Epithelial cell of esophagus (primary cell): Measurements from ENCODE around the gene NRXN3.

Experiments
- DNase-seq: peaks from one replicate; pipeline ENCODE4 v3.0.0; 2010; ENCODE audit warnings: low read depth
- H3K4me3 ChIP-seq: 2 replicates; pipeline ENCODE4 v1.5.1; 2011; ENCODE audit warnings: mild to moderate bottlenecking, low read length, control low read depth
- TF ChIP-seq, protein P1 (sequence below): IDR thresholded peaks from 2 replicates; pipeline ENCODE4 v1.5.1; 2011; ENCODE audit warnings: low read depth, mild to moderate bottlenecking, low read length, control low read depth, inconsistent platforms; ENCODE audit not compliant: insufficient read depth; ENCODE audit errors: missing control alignments

NRXN3 gene

GRCh38 chr14:78358591-78358990, 188.4 kb downstream of the NRXN3 start:
- TF ChIP-seq, protein P1, sequence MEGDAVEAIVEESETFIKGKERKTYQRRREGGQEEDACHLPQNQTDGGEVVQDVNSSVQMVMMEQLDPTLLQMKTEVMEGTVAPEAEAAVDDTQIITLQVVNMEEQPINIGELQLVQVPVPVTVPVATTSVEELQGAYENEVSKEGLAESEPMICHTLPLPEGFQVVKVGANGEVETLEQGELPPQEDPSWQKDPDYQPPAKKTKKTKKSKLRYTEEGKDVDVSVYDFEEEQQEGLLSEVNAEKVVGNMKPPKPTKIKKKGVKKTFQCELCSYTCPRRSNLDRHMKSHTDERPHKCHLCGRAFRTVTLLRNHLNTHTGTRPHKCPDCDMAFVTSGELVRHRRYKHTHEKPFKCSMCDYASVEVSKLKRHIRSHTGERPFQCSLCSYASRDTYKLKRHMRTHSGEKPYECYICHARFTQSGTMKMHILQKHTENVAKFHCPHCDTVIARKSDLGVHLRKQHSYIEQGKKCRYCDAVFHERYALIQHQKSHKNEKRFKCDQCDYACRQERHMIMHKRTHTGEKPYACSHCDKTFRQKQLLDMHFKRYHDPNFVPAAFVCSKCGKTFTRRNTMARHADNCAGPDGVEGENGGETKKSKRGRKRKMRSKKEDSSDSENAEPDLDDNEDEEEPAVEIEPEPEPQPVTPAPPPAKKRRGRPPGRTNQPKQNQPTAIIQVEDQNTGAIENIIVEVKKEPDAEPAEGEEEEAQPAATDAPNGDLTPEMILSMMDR, result no peak
- no peak for DNase-seq
- H3K4me3 ChIP-seq, result no peak overlapping the region

GRCh38 chr14:78359581-78359980, 189.4 kb downstream of the NRXN3 start:
- DNase-seq, result no peak
- no peak overlapping the region for H3K4me3 ChIP-seq
- TF ChIP-seq, protein P1, result no peak

DNA sequence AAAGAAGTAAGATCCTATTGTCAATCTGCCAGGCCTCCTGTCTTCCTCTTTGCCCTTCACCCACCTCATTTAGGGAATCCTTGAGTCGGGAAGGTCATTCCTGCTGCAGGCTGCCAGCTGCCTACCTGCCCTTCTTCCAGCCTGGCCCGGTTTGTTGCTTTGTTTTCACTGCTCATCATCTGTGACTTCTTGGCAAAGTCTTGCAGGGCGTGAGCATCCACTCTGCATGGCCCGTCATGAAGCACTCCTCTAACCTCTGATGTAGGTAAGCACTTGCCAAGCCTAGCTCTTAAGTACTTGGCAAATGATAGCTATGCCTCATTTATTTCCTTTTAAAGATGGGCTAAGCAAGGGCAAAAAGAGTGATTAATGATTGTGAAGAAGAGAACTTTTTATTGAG, 192.8 kb downstream of the NRXN3 start:
- H3K4me3 ChIP-seq, result no peak overlapping the region
- TF ChIP-seq, protein P1, result no peak
- no peak for DNase-seq

- H3K4me3 ChIP-seq, result no peak overlapping the region
- TF ChIP-seq, protein P1, result no peak
- no peak for DNase-seq
Measured at GRCh38 chr14:78367355-78367754, 197.2 kb downstream of the NRXN3 start.

GRCh38 chr14:78383060-78383459, 212.9 kb downstream of the NRXN3 start:
- DNase-seq, result no peak
- no peak overlapping the region for H3K4me3 ChIP-seq
- TF ChIP-seq, protein P1, result no peak

DNA sequence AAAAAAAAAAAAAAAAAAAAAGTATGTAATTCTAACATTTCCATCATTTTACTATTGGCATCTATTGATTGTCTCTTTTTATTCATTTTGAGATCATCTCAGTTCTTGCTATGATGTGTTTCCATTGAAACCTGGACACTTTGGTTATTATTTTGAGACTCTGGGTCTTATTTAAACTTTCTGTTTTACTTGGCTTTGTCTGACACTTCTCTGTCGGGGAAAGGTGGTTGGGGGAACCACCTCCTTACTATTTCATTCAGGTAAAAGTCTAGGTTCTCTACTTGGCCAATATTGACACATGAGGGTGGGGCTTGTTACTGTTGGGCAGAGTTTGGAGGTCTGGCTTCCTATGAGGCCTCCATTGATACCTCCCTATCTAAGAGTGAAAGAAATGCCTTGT, 228.0 kb downstream of the NRXN3 start:
- TF ChIP-seq, protein P1, result no peak
- H3K4me3 ChIP-seq, result no peak overlapping the region
- DNase-seq, result no peak

DNA sequence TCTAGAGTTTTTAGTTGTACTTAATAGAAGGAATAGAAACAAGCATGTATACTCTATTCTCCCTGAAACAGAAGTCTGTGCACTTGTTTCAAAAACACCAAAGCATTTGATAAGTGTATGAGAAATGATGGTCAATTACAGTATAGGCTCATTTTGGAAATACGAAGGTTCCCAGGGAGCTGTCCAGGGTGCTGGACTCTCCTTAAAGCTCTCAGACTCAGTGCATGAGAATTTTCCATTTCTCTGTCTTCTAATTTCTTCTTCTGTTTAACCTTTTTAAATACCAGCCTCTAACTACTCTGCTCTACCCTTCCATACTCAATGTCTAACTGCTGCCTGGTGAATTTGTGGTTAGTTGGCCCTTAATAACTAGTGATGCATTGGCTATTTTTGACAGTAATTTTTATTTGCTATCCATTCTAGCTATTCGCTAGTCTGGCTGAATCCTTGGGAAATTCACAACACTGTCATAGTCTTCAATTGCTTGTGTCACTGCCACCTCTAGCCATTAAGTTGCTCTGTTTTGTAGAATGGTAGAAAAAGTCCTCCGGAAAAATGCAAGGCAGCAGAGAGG, 229.2 kb downstream of the NRXN3 start:
- peak; percentile 38 for DNase-seq
- TF ChIP-seq, protein P1, result no peak
- no peak overlapping the region for H3K4me3 ChIP-seq
